HepG2 (cell line): ENCODE results near the gene YPEL4. TPM values are rescaled to one million over a fixed set of nuclear protein-coding genes. Genes with fewer than 3 reads are reported as not detected.

ENCODE experiments used
- CBX1 ChIP-seq: IDR thresholded peaks from one replicate; pipeline ENCODE4 v1.6.1; 2016; ENCODE audit warnings: antibody characterized with exemption, low read depth
- HES4 ChIP-seq: sonication (generic); formaldehyde crosslinking; IDR thresholded peaks from 2 replicates; pipeline ENCODE4 v1.9.0; 2021; ENCODE audit warnings: mild to moderate bottlenecking, missing genetic modification reagents, borderline replicate concordance
- HMGA1 ChIP-seq: sonication (generic); formaldehyde crosslinking; conservative IDR thresholded peaks from 2 replicates; pipeline ENCODE4 v1.4.0; 2020; ENCODE audit warnings: missing genetic modification reagents
- JARID2 ChIP-seq: sonication (generic); formaldehyde crosslinking; IDR thresholded peaks from 2 replicates; pipeline ENCODE4 v1.8.1; 2023; ENCODE audit warnings: missing genetic modification reagents, inconsistent platforms; ENCODE audit not compliant: insufficient replicate concordance
- JUND ChIP-seq: sonication (generic); formaldehyde crosslinking; IDR thresholded peaks from 2 replicates; pipeline ENCODE4 v1.8.0; 2022; ENCODE audit warnings: mild to moderate bottlenecking, missing genetic modification reagents
- KLF15 ChIP-seq: sonication (generic); formaldehyde crosslinking; IDR thresholded peaks from 2 replicates; pipeline ENCODE4 v1.8.1; 2023; ENCODE audit warnings: borderline replicate concordance, mild to moderate bottlenecking, inconsistent platforms, missing genetic modification reagents, mixed read lengths
- NFAT5 ChIP-seq: sonication (generic); formaldehyde crosslinking; IDR thresholded peaks from 2 replicates; pipeline ENCODE4 v1.4.0; 2020; ENCODE audit warnings: missing genetic modification reagents
- PHF8 ChIP-seq: sonication (generic); formaldehyde crosslinking; IDR thresholded peaks from 2 replicates; pipeline ENCODE4 v1.5.0; 2020; ENCODE audit warnings: missing genetic modification reagents
- SNAPC5 ChIP-seq: sonication (generic); formaldehyde crosslinking; IDR thresholded peaks from 2 replicates; pipeline ENCODE4 v1.8.1; 2023; ENCODE audit warnings: mild to moderate bottlenecking, missing genetic modification reagents, borderline replicate concordance
- ZFP62 ChIP-seq: sonication (generic); formaldehyde crosslinking; IDR thresholded peaks from 2 replicates; pipeline ENCODE4 v1.4.0; 2020; ENCODE audit warnings: missing genetic modification reagents
- ZMYM2 ChIP-seq: sonication (generic); formaldehyde crosslinking; IDR thresholded peaks from 2 replicates; pipeline ENCODE4 v1.8.0; 2022; ENCODE audit warnings: mild to moderate bottlenecking, missing genetic modification reagents
- ZNF142 ChIP-seq: sonication (generic); formaldehyde crosslinking; IDR thresholded peaks from 2 replicates; pipeline ENCODE4 v1.4.0; 2020; ENCODE audit warnings: missing genetic modification reagents
- ZNF17 ChIP-seq: sonication (generic); formaldehyde crosslinking; IDR thresholded peaks from 2 replicates; pipeline ENCODE4 v1.5.0; 2020; ENCODE audit warnings: mild to moderate bottlenecking, missing genetic modification reagents
- ZNF605 ChIP-seq: sonication (generic); formaldehyde crosslinking; IDR thresholded peaks from 2 replicates; pipeline ENCODE4 v1.8.0; 2022; ENCODE audit warnings: mild to moderate bottlenecking, missing genetic modification reagents
- ZNF776 ChIP-seq: sonication (generic); formaldehyde crosslinking; IDR thresholded peaks from 2 replicates; pipeline ENCODE4 v1.4.0; 2020; ENCODE audit warnings: mild to moderate bottlenecking, missing genetic modification reagents
- ZUFSP ChIP-seq: sonication (generic); formaldehyde crosslinking; IDR thresholded peaks from 2 replicates; pipeline ENCODE4 v1.9.0; 2021; ENCODE audit warnings: missing genetic modification reagents, mild to moderate bottlenecking, borderline replicate concordance
- polyA plus RNA-seq, 8 experiments: library from polyadenylated mRNA; depleted of rRNA in 3 of 8; stranded (reverse) in 7 of 8; unstranded in 1 of 8; fragments of >200 nt; fragmentation: Illumina TruSeq in 4 of 8; extraction: Trizol in 4 of 8; gene quantifications; 2 replicates each; pipeline versions ENCODE4 v1.2.1 to v1.2.3, GENCODE V29; 2011 to 2016; ENCODE audit warnings: low read depth in 4 of 8, missing spikeins in 1 of 8, mixed read lengths in 1 of 8; ENCODE audit not compliant: insufficient read depth in 1 of 8
- total RNA-seq, 5 experiments: library from RNA; depleted of rRNA; stranded (reverse); fragments of >200 nt; fragmentation: Illumina TruSeq; extraction: Trizol; gene quantifications; 2 replicates each; pipeline ENCODE4 v1.2.3, GENCODE V29; 2016; ENCODE audit warnings: low read depth in 1 of 5

Gene YPEL4
- total and polyA plus RNA-seq, 2 of the 13 experiments (the other 11 are each of a cell fraction or from before 2014, with no cell fraction given): 0.04 TPM; not detected in 1

GRCh38 chr11:57667736-57668433 is 18.2 kb upstream of the YPEL4 start, which contains the start of gene ZDHHC5 (continued):
- TF ChIP-seq ZUFSP (CRISPR knock-in tag) (no peak), ZNF142 (CRISPR knock-in tag) (no peak), SNAPC5 (CRISPR knock-in tag) (no peak), ZFP62 (CRISPR knock-in tag) (no peak), ZNF776 (peak; percentile 70; the same call in 1 of the 2 replicates), CBX1 (no peak), KLF15 (0 out of 2 replicates have a peak, but pooled peaks have one; percentile 27), HES4 (no peak), PHF8 (peak; percentile 78), HMGA1 (CRISPR knock-in tag) (no peak), JARID2 (no peak), NFAT5 (no peak; the same call in 1 of the 2 replicates), ZNF17 (CRISPR knock-in tag) (no peak), ZMYM2 (CRISPR knock-in tag) (no peak), JUND (CRISPR knock-in tag) (0 out of 2 replicates have a peak, but pooled peaks have one; percentile 49), ZNF605 (CRISPR knock-in tag) (peak; percentile 54; the same call in 1 of the 2 replicates)
